H1 (cell line): ENCODE measurements around the gene ELP4. TPM values are rescaled to one million over a fixed set of nuclear protein-coding genes. Genes with fewer than 3 reads are reported as not detected.

Source experiments
- CTCF ChIA-PET: fragments of 300-600 bp; sonication (Branson Sonifier 250); formaldehyde crosslinking; loops from one replicate; lab custom pipeline; 2021; ENCODE audit not compliant: partially characterized antibody; lab: Charles Lee
- POLR2A ChIA-PET: fragments of 300-600 bp; sonication (Branson Sonifier 250); formaldehyde crosslinking; loops from one replicate; lab custom pipeline; 2021; ENCODE audit warnings: inconsistent platforms; ENCODE audit not compliant: partially characterized antibody; lab: Charles Lee
- DNase-seq, 2 experiments: peaks; one replicate each; pipeline versions ENCODE4 v3.0.0 to v3.0.0-alpha.2; 2010 to 2022; ENCODE audit warnings: low spot score in 2 of 2, low read depth in 1 of 2, mixed read lengths in 1 of 2
- FAIRE-seq: peaks from 2 replicates; lab custom pipeline; 2011; peaks lifted over from hg19 to GRCh38; lab: Jason Lieb, UNC
- H2AFZ ChIP-seq: 2 replicates; pipeline ENCODE4 v1.8.1; 2012; ENCODE audit warnings: low read length, inconsistent platforms
- H2AK5ac ChIP-seq: 2 replicates; pipeline ENCODE4 v1.6.1; 2013; ENCODE audit warnings: low read depth, low read length
- H2BK120ac ChIP-seq: replicated peaks from 2 replicates; pipeline ENCODE3; 2013; ENCODE audit warnings: low read depth, low read length, inconsistent platforms
- H2BK12ac ChIP-seq: 2 replicates; pipeline ENCODE4 v1.6.1; 2013; ENCODE audit warnings: low read depth, low read length
- H2BK15ac ChIP-seq: 2 replicates; pipeline ENCODE4 v1.6.1; 2013; ENCODE audit warnings: low read length
- H2BK20ac ChIP-seq: 2 replicates; pipeline ENCODE4 v1.6.1; 2013; ENCODE audit warnings: low read length
- H2BK5ac ChIP-seq: 2 replicates; pipeline ENCODE4 v1.6.1; 2013; ENCODE audit warnings: low read depth, low read length
- H3K14ac ChIP-seq: 2 replicates; pipeline ENCODE4 v1.6.1; 2013; ENCODE audit warnings: inconsistent platforms; ENCODE audit not compliant: insufficient read length
- H3K18ac ChIP-seq: 2 replicates; pipeline ENCODE4 v1.6.1; 2013; ENCODE audit warnings: low read length; ENCODE audit errors: extremely low read depth
- H3K23ac ChIP-seq: 2 replicates; pipeline ENCODE4 v1.6.1; 2013; ENCODE audit warnings: inconsistent platforms; ENCODE audit not compliant: insufficient read length
- H3K23me2 ChIP-seq: 2 replicates; pipeline ENCODE4 v1.6.1; 2013; ENCODE audit warnings: low read depth, low read length
- H3K27ac ChIP-seq: 2 replicates; pipeline ENCODE4 v1.6.1; 2011; ENCODE audit warnings: low read depth, low read length, inconsistent platforms
- H3K27me3 ChIP-seq, 4 experiments: replicated peaks in 1 of 4; 1 replicate in 1 of 4; 2 replicates in 3 of 4; pipeline versions ENCODE4 v1.6.1 to v1.8.1; 2011 to 2013; ENCODE audit warnings: low read length in 3 of 4, mild to moderate bottlenecking in 3 of 4, inconsistent platforms in 2 of 4, mixed read lengths in 2 of 4, moderate library complexity in 1 of 4; ENCODE audit not compliant: control insufficient read depth in 3 of 4, insufficient read depth in 3 of 4; ENCODE audit errors: extremely low read depth in 1 of 4
- H3K36me3 ChIP-seq, 4 experiments: 2 replicates each; pipeline versions ENCODE4 v1.6.1 to v1.8.1; 2011 to 2013; ENCODE audit warnings: mild to moderate bottlenecking in 4 of 4, low read length in 3 of 4, moderate library complexity in 2 of 4, control low read depth in 1 of 4, inconsistent platforms in 1 of 4; ENCODE audit not compliant: insufficient read depth in 4 of 4, control insufficient read depth in 2 of 4
- H3K4ac ChIP-seq: replicated peaks from 2 replicates; pipeline ENCODE3; 2013; ENCODE audit warnings: low read length, low read depth, mixed read lengths, inconsistent platforms; ENCODE audit not compliant: insufficient read length
- H3K4me1 ChIP-seq, 4 experiments: replicated peaks in 1 of 4; 1 replicate in 1 of 4; 2 replicates in 3 of 4; pipeline versions ENCODE4 v1.6.1 to v1.8.1; 2011 to 2013; ENCODE audit warnings: low read length in 3 of 4, inconsistent platforms in 2 of 4, mixed read lengths in 1 of 4; ENCODE audit not compliant: insufficient read depth in 4 of 4, control insufficient read depth in 3 of 4
- H3K4me2 ChIP-seq, 2 experiments: 2 replicates each; pipeline versions ENCODE4 v1.6.1 to v1.8.1; 2011 to 2013; ENCODE audit warnings: low read depth in 2 of 2, low read length in 2 of 2, control low read depth in 1 of 2, inconsistent platforms in 1 of 2, mild to moderate bottlenecking in 1 of 2; ENCODE audit not compliant: insufficient read depth in 1 of 2
- H3K4me3 ChIP-seq, 4 experiments: fragments of 200-600, 300-600 bp in 1 of 4; sonication (generic), shearing (Covaris generic), sonication (Bioruptor Twin) in 1 of 4; 2 replicates each; pipeline versions ENCODE4 v1.5.1 to v1.8.1; 2011 to 2016; ENCODE audit warnings: low read length in 4 of 4, low read depth in 3 of 4, control low read depth in 2 of 4, inconsistent platforms in 2 of 4, mild to moderate bottlenecking in 2 of 4, mixed read lengths in 1 of 4, moderate library complexity in 1 of 4; ENCODE audit not compliant: insufficient read depth in 2 of 4; ENCODE audit errors: extremely low read depth in 1 of 4
- H3K56ac ChIP-seq: replicated peaks from 2 replicates; pipeline ENCODE3; 2013; ENCODE audit warnings: low read depth, mild to moderate bottlenecking, mixed read lengths, low read length, inconsistent platforms; ENCODE audit not compliant: insufficient read length
- H3K79me1 ChIP-seq: 2 replicates; pipeline ENCODE4 v1.6.1; 2013; ENCODE audit warnings: low read depth, low read length, control low read depth
- H3K79me2 ChIP-seq, 2 experiments: 2 replicates each; pipeline versions ENCODE4 v1.6.1 to v1.8.1; 2012 to 2013; ENCODE audit warnings: low read length in 2 of 2, mild to moderate bottlenecking in 2 of 2, inconsistent platforms in 1 of 2; ENCODE audit not compliant: insufficient read depth in 2 of 2, control insufficient read depth in 1 of 2
- H3K9ac ChIP-seq, 4 experiments: replicated peaks in 1 of 4; 1 replicate in 1 of 4; 2 replicates in 3 of 4; pipeline versions ENCODE4 v1.6.1 to v1.8.1; 2011 to 2013; ENCODE audit warnings: low read depth in 3 of 4, low read length in 3 of 4, control low read depth in 2 of 4, mild to moderate bottlenecking in 2 of 4, moderate library complexity in 2 of 4, inconsistent platforms in 1 of 4; ENCODE audit errors: extremely low read depth in 1 of 4
- H3K9me3 ChIP-seq, 2 experiments: 2 replicates each; pipeline versions ENCODE4 v1.6.1 to v1.8.1; 2012 to 2013; ENCODE audit warnings: mild to moderate bottlenecking in 2 of 2, moderate library complexity in 2 of 2, control low read depth in 1 of 2, inconsistent platforms in 1 of 2, low read depth in 1 of 2, low read length in 1 of 2, mixed read lengths in 1 of 2; ENCODE audit not compliant: insufficient read depth in 2 of 2
- H4K20me1 ChIP-seq, 2 experiments: replicated peaks in 1 of 2; 2 replicates each; pipeline versions ENCODE3 to v1.8.1; 2011 to 2013; ENCODE audit warnings: inconsistent platforms in 2 of 2, low read length in 2 of 2, mild to moderate bottlenecking in 1 of 2; ENCODE audit not compliant: insufficient read depth in 2 of 2, control insufficient read depth in 1 of 2
- H4K5ac ChIP-seq: 2 replicates; pipeline ENCODE4 v1.6.1; 2013; ENCODE audit warnings: low read length, low read depth, mixed read lengths, inconsistent platforms; ENCODE audit not compliant: insufficient read length
- H4K8ac ChIP-seq: 2 replicates; pipeline ENCODE4 v1.8.0; 2013; ENCODE audit warnings: mild to moderate bottlenecking, moderate library complexity, low read length, inconsistent platforms; ENCODE audit not compliant: insufficient read depth; ENCODE audit errors: extremely low read depth
- H4K91ac ChIP-seq: replicated peaks from 2 replicates; pipeline ENCODE3; 2013; ENCODE audit warnings: low read length, mixed read lengths, inconsistent platforms; ENCODE audit not compliant: insufficient read length
- TEAD4 ChIP-seq: IDR thresholded peaks from 2 replicates; pipeline ENCODE4 v1.6.1; 2012; ENCODE audit warnings: low read depth, low read length, inconsistent platforms, mixed read lengths
- WGBS, 2 experiments: shearing (Covaris generic) in 1 of 2; methylation state at CpG; one replicate each; pipeline versions ENCODE4 v1.1.6 to v1.1.7; 2013 to 2015; ENCODE audit warnings: low lambda C conversion rate in 2 of 2, mixed read lengths in 2 of 2, inconsistent platforms in 1 of 2, low coverage in 1 of 2, missing lambda C conversion rate in 1 of 2; ENCODE audit not compliant: insufficient replicate concordance in 2 of 2, insufficient coverage in 1 of 2, insufficient read length in 1 of 2; ENCODE audit errors: extremely low coverage in 1 of 2, missing lambda C conversion rate in 1 of 2; 5-methylcytosine and 5-hydroxymethylcytosine counted together
- polyA plus RNA-seq, 7 experiments: library from polyadenylated mRNA; depleted of rRNA in 3 of 7; stranded (reverse) in 5 of 7; unstranded in 2 of 7; fragments of >200 nt in 5 of 7; fragments of 200-250 nt in 2 of 7; gene quantifications; 1 replicate in 5 of 7; 2 replicates in 1 of 7; 4 replicates in 1 of 7; pipeline versions ENCODE4 v1.2.1 to v1.2.3, GENCODE V29; 2011 to 2013; ENCODE audit warnings: missing spikeins in 2 of 7, mixed read lengths in 2 of 7
- total RNA-seq: library from RNA; stranded (reverse); fragmentation: NEBNext Ultra II Directional; extraction: Animal tissue kit (Norgen Biotek cat#: 25700); gene quantifications from 2 replicates; pipeline ENCODE4 v1.2.1, GENCODE V29; 2021

ELP4 gene
- total and polyA plus RNA-seq, 2 of the 8 experiments (the other 6 are each of a cell fraction or from before 2014, with no cell fraction given), result 14.0 to 18.6 TPM

DNA sequence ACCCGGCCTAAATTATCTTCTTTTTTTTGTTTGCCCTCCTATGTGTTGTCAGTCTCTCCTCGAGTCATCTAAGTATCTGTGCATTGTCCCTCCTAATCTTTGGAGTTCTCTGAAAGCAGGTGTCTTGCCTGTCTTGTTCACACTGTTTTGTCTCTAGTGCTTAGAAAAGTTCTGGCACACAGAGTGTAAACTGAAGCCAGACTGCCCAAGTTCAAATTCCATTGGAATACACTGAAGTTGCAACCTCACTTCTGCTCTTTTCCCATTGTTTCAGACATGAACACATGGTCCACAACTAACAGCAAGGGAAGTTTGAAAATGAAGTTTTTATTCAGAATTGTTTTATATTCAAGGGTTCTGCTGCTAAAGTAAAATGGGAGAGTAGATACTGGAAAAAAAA lies 262.8 kb downstream of the ELP4 start:
- H2AK5ac ChIP-seq, result no peak overlapping the region

More for the DNA sequence above, 262.8 kb downstream of the ELP4 start:
- Histone ChIP-seq H2AFZ (no peak overlapping the region), H3K4me1 (peaks cover 0 to 5% (median 0%) of the 10 kb centered on the region in 4 experiments; a peak in 1 of 7 replicates), H2BK120ac (no peak overlapping the region), H2BK20ac (no peak overlapping the region), H3K9me3 (no peaks in the 10 kb centered on the region), H3K27ac (no peak overlapping the region), H3K4me2 (no peak overlapping the region), H3K79me2 (no peaks in the 10 kb centered on the region), H3K79me1 (no peaks in the 10 kb centered on the region), H3K36me3 (no peaks in the 10 kb centered on the region), H3K23me2 (no peaks in the 10 kb centered on the region), H2BK15ac (no peak overlapping the region), H4K91ac (no peak overlapping the region), H2BK12ac (no peak overlapping the region), H3K14ac (no peak overlapping the region), H3K56ac (no peak overlapping the region), H2BK5ac (no peak overlapping the region), H3K4ac (no peak overlapping the region), H3K27me3 (no peaks in the 10 kb centered on the region), H3K9ac (no peak overlapping the region), H4K8ac (no peak overlapping the region; the same call in 1 of the 2 replicates), H3K23ac (no peak overlapping the region), H3K4me3 (no peak overlapping the region), H3K18ac (no peak overlapping the region), H4K20me1 (no peaks in the 10 kb centered on the region), H4K5ac (no peak overlapping the region)
- WGBS, 2 experiments, result 91% methylated on average over 2 of the region's 2 CpGs; no CpG with 5 or more reads in 1 of the 2 experiments
- no peak for FAIRE-seq
- CTCF ChIA-PET, result interaction anchor here (0.7 to 0.9 kb wide), 2 partner anchors 9 to 533 kb away, joined by 4 read pairs; no protein-coding TSS in a partner anchor
- no peak for DNase-seq
- POLR2A ChIA-PET, result no interaction called here
- no peak for TF ChIP-seq TEAD4
